GM12878 (cell line): ENCODE measurements around the gene SLCO4A1.

Source experiments
- POLR2A ChIP-seq: IDR thresholded peaks from 2 replicates; pipeline ENCODE4 v1.6.1; 2011; ENCODE audit warnings: low read depth, mild to moderate bottlenecking, low read length
- TF ChIP-seq, protein P1 (sequence below), 3 experiments: IDR thresholded peaks in 2 of 3; conservative IDR thresholded peaks in 1 of 3; 2 replicates each; pipeline ENCODE4 v1.5.1; 2011; ENCODE audit warnings: low read depth in 3 of 3, low read length in 3 of 3, mild to moderate bottlenecking in 3 of 3, control low read depth in 2 of 3, moderate library complexity in 2 of 3, inconsistent platforms in 1 of 3, mixed read lengths in 1 of 3; ENCODE audit not compliant: control insufficient read depth in 2 of 3, insufficient read depth in 1 of 3; ENCODE audit errors: extremely low read depth in 1 of 3

DNA sequence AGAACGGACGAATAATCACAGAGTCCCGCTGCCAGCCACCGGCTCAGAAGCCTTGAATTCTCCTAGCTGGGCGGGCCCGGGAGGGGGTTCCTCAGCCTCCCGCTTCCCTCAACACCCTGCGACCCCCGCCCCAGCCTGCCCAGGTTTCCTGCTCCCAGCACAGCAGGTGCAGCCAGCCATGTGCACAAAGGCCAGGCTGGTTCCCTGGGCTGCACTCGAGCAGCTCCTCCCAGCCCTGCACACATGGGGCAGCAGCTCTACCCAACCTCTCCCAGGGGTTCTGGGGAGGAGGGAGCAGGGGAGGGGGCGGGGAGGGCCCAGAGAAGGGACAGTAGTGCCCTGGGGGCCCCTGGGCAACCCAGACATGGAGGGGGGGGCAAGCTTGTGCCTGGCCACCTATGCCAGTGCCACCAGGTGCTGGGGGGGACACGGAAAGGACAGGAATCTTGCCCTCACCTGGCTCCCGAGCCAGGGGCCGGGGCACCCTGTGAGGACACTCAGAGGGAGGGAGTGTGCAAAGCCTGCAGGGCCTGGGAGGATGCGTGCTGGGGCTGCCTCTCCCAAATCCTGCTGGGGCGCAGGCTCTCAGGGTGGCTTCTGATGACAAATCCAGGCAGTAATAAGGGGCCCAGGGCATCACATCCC lies 65.1 kb downstream of the SLCO4A1 start:
- no peak for TF ChIP-seq POLR2A
- TF ChIP-seq, protein P1, sequence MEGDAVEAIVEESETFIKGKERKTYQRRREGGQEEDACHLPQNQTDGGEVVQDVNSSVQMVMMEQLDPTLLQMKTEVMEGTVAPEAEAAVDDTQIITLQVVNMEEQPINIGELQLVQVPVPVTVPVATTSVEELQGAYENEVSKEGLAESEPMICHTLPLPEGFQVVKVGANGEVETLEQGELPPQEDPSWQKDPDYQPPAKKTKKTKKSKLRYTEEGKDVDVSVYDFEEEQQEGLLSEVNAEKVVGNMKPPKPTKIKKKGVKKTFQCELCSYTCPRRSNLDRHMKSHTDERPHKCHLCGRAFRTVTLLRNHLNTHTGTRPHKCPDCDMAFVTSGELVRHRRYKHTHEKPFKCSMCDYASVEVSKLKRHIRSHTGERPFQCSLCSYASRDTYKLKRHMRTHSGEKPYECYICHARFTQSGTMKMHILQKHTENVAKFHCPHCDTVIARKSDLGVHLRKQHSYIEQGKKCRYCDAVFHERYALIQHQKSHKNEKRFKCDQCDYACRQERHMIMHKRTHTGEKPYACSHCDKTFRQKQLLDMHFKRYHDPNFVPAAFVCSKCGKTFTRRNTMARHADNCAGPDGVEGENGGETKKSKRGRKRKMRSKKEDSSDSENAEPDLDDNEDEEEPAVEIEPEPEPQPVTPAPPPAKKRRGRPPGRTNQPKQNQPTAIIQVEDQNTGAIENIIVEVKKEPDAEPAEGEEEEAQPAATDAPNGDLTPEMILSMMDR (IDR thresholded peaks at IDR 0.05 in 2 of 3, conservative IDR thresholded peaks at IDR 0.05 in 1 of 3; ENCODE audit: control insufficient read depth in 2 of 3, extremely low read depth in 1 of 3, insufficient read depth in 1 of 3, low read depth in 3 of 3, low read length in 3 of 3) = no peak
